MM.1S (cell line): ENCODE data around the gene VSIG10L2.

Experiments
- CTCF ChIP-seq: fragments of 300-600 bp; sonication (generic); IDR thresholded peaks from 2 replicates; pipeline ENCODE4 v1.5.1; 2016; ENCODE audit warnings: antibody characterized with exemption, low read length, mixed read lengths
- EZH2 ChIP-seq: fragments of 300-600 bp; sonication (generic); optimal IDR thresholded peaks from 2 replicates; pipeline ENCODE3; 2017; ENCODE audit warnings: low read depth, mild to moderate bottlenecking, antibody characterized with exemption, low read length, mixed read lengths
- EZH2phosphoT487 ChIP-seq: fragments of 300-600 bp; sonication (generic); IDR thresholded peaks from 2 replicates; pipeline ENCODE4 v1.6.1; 2018; ENCODE audit warnings: antibody characterized with exemption, low read length

GRCh38 chr11:125918140-125918840 lies 27.6 kb upstream of the VSIG10L2 start:
- no peak for TF ChIP-seq CTCF
- TF ChIP-seq EZH2, result no peak
- TF ChIP-seq EZH2phosphoT487, result no peak
